ENCODE results near the gene IQCK.

The IQCK gene

DNA sequence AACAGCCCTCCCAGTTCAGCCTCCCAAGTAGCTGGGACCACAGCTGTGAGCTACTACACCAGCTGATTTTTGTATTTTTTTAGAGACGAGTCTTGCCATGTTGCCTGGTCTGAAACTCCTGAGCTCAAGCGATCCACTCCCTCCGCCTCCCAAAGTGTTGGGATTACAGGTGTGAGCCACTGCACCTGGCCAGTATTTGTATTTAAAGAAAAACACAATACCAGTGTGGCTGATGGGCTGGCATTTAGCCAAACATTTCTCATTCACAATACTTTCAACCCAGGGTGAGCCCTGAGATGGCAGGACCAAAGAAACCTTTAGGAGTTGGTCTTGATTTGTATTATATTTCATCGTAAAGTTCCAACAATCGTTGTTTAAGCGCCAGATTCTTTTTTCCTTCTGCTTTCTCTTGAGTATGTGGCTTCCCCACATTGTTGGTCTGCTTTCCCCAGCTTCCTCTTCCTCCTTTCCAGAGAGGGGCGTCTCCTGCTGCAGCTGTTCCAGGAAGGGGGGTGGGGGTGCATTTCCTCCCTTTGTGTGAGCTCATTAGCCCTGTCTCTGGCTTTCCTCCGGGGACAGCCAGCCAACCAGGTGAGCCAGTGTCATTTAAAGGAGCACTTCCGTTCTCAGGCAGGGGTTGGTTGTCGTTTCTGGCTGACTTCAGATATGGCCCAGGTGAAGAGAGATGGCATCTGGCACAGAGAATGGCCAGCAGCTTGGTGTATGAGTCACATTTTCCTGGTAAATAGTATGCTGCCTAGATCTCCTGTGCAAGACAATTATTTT is 86.7 kb downstream of the IQCK start:
- no peak for DNase-seq (ENCODE audit: low spot score)

GRCh38 chr16:19805459-19806162 is 87.5 kb downstream of the IQCK start:
- DNase-seq (ENCODE audit: low spot score): no peak

- no peak for DNase-seq (ENCODE audit: low spot score)
Observed at GRCh38 chr16:19808061-19808641, 90.1 kb downstream of the IQCK start.

GRCh38 chr16:19809121-19809635 is 91.1 kb downstream of the IQCK start:
- DNase-seq (ENCODE audit: low spot score): no peak

GRCh38 chr16:19809693-19810092 is 91.6 kb downstream of the IQCK start:
- DNase-seq (ENCODE audit: low spot score): no peak

- no peak for DNase-seq (ENCODE audit: low spot score)
Observed at GRCh38 chr16:19810817-19811731, 93.0 kb downstream of the IQCK start.

GRCh38 chr16:19812986-19813385 is 94.9 kb downstream of the IQCK start:
- DNase-seq (ENCODE audit: low spot score): no peak

- no peak for DNase-seq (ENCODE audit: low spot score)
Observed at GRCh38 chr16:19815418-19815817, 97.3 kb downstream of the IQCK start.

- DNase-seq (ENCODE audit: low spot score): no peak
Observed at GRCh38 chr16:19817122-19817521, 99.1 kb downstream of the IQCK start.

GRCh38 chr16:19817875-19818274 is 99.8 kb downstream of the IQCK start:
- DNase-seq (ENCODE audit: low spot score): no peak

DNA sequence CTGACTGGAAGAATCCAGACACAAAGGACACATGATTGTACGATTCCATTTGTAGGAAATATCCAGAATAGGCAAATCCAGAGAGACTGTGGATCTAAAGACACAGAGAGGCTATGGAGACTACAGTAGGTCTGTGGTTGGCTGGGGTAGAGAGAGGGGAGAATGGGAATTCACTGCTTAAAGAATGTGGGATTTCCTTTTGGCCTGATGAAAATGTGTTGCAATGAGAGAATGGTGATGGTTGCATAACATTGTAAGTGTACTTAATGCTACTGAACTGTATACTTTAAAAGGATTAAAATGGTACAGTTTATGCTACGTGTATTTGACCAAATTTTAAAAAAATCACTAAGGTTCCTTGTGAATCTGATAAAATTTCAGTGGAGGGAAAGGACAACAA is 104.5 kb downstream of the IQCK start:
- DNase-seq (ENCODE audit: low spot score): no peak

- DNase-seq (ENCODE audit: low spot score): no peak
Observed at GRCh38 chr16:19823322-19823721, 105.3 kb downstream of the IQCK start.

GRCh38 chr16:19824216-19824615 is 106.1 kb downstream of the IQCK start:
- no peak for DNase-seq (ENCODE audit: low spot score)

- no peak for DNase-seq (ENCODE audit: low spot score)
Observed at GRCh38 chr16:19829844-19830692, 112.0 kb downstream of the IQCK start.

GRCh38 chr16:19830902-19831560 is 113.0 kb downstream of the IQCK start:
- DNase-seq (ENCODE audit: low spot score): peak; percentile 2

- DNase-seq (ENCODE audit: low spot score): no peak
Observed at GRCh38 chr16:19831678-19832077, 113.6 kb downstream of the IQCK start.

- DNase-seq (ENCODE audit: low spot score): no peak
Observed at GRCh38 chr16:19833176-19833575, 115.1 kb downstream of the IQCK start.

- no peak for DNase-seq (ENCODE audit: low spot score)
Observed at GRCh38 chr16:19833581-19833980, 115.5 kb downstream of the IQCK start.

DNA sequence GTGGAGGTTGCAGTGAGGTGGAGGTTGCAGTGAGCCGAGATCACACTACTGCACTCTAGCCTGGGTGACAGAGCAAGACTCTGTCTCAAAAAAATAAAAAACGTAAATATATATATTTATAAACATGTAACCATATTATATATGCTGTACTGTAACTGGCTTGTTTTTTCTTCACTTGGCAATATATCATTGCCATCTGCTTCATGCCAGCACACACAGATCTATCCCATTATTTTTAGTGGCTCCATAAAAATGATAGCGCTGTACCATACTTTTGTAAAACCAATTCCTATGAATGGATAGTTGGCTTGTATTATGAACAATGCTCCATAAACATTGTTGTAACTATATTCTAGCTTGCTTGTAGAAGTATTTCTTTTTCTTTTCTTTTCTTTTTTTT is 117.1 kb downstream of the IQCK start:
- no peak for DNase-seq (ENCODE audit: low spot score)

DNA sequence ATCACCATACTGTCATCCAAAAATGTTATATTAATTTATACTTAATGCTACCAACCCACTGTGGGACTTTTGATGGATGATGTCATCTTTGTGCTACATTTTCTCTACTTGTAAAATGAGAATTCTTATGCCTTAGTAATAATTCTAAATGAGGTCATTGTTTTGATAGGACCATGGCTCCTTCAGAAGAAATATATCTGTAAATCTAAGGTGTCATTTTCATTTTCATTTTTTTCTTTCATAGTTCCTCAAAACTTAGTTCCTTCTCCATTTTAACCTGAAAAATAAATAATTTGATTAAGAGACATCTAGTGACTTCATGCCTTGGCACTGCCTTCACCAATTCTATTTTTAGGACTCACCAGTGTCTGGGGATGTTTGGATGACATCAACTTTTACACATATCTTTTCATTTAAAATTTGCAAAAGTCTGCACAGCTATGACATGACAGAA is 117.9 kb downstream of the IQCK start:
- DNase-seq (ENCODE audit: low spot score): no peak
